NB4 (cell line): ENCODE measurements around the gene LMOD3.
A peak's percentile ranks its signal among the peaks of the same experiment; 100 is the strongest.

Experiments
- DNase-seq: peaks from one replicate; pipeline ENCODE4 v3.0.0; 2010; ENCODE audit warnings: low read depth
- H3K4me3 ChIP-seq: one replicate; pipeline ENCODE4 v1.5.1; 2011; ENCODE audit warnings: mild to moderate bottlenecking, low read depth, low read length, moderate library complexity
- CTCF ChIP-seq: IDR thresholded peaks from one replicate; pipeline ENCODE4 v1.5.1; 2012; ENCODE audit warnings: low read depth, low read length
- MAX ChIP-seq: IDR thresholded peaks from 2 replicates; pipeline ENCODE4 v1.6.1; 2011; ENCODE audit warnings: low read depth, low read length
- MYC ChIP-seq: IDR thresholded peaks from 2 replicates; pipeline ENCODE4 v1.6.1; 2011; ENCODE audit warnings: low read depth, low read length
- POLR2A ChIP-seq: IDR thresholded peaks from 2 replicates; pipeline ENCODE4 v1.6.1; 2011; ENCODE audit warnings: mild to moderate bottlenecking; ENCODE audit not compliant: insufficient read length; ENCODE audit errors: extremely low read depth

LMOD3 gene

GRCh38 chr3:69094467-69095205, 27.8 kb downstream of the LMOD3 start:
- peak overlapping the region; percentile 17 for H3K4me3 ChIP-seq
- no peak for TF ChIP-seq CTCF
- no peak for TF ChIP-seq POLR2A
- no peak for TF ChIP-seq MYC
- TF ChIP-seq MAX: no peak
- peak; percentile 86 for DNase-seq

- peak overlapping the region; percentile 41 for H3K4me3 ChIP-seq
- peak; percentile 68 for DNase-seq
- TF ChIP-seq POLR2A (no peak), MAX (peak; percentile 14; the same call in 1 of the 2 replicates)
Measured at GRCh38 chr3:69092030-69092516, 30.3 kb downstream of the LMOD3 start.

GRCh38 chr3:69091389-69092029, 30.9 kb downstream of the LMOD3 start:
- no peak for TF ChIP-seq MYC
- no peak for DNase-seq
- peak overlapping the region; percentile 12 for H3K4me3 ChIP-seq

GRCh38 chr3:69090021-69090420, 32.4 kb downstream of the LMOD3 start:
- no peak for DNase-seq
- TF ChIP-seq MYC: no peak
- TF ChIP-seq CTCF: no peak
- TF ChIP-seq POLR2A: no peak
- no peak for TF ChIP-seq MAX
- H3K4me3 ChIP-seq: no peak overlapping the region

GRCh38 chr3:69088063-69088462, 34.3 kb downstream of the LMOD3 start:
- TF ChIP-seq CTCF (no peak), POLR2A (no peak), MAX (no peak), MYC (no peak)
- no peak for DNase-seq
- peak overlapping the region; percentile 19 for H3K4me3 ChIP-seq

GRCh38 chr3:69087030-69087791, 35.2 kb downstream of the LMOD3 start:
- no peak for DNase-seq
- TF ChIP-seq MYC: no peak
- TF ChIP-seq CTCF: no peak
- TF ChIP-seq MAX: no peak
- TF ChIP-seq POLR2A: no peak
- H3K4me3 ChIP-seq: peak overlapping the region; percentile 19
